ENCODE data around the gene TAF1B. TPM values are rescaled to one million over a fixed set of nuclear protein-coding genes. Genes with fewer than 3 reads are reported as not detected.

Gene TAF1B
- total and polyA plus RNA-seq, 10 of the 15 experiments (the other 5 are each of a cell fraction or from before 2014, with no cell fraction given) = 8.1 to 18.3 (median 12.4) TPM

- H3K27me3 ChIP-seq (replicated peaks in 1 of 2; ENCODE audit: control insufficient read depth in 2 of 2, insufficient read depth in 2 of 2, low read length in 1 of 2) = no peaks in the 10 kb centered on the region; a peak in 2 of 4 replicates
- no peak overlapping the region for H3K4me3 ChIP-seq
- CTCF ChIA-PET = no interaction called here
- RAD21 ChIA-PET (ENCODE audit: unreplicated experiment) = no interaction called here
- no TSS peak for BruUV-seq (replicated peaks)
- H3K36me3 ChIP-seq (ENCODE audit: control insufficient read depth in 2 of 2, insufficient read depth in 2 of 2, low read length in 1 of 2) = no peaks in the 10 kb centered on the region
- H3K27ac ChIP-seq (ENCODE audit: control insufficient read depth, insufficient read depth) = no peak overlapping the region
- H2AFZ ChIP-seq (ENCODE audit: control insufficient read depth, low read depth, low read length) = no peak overlapping the region
- DNase-seq (ENCODE audit: low read depth, low spot score) (no peak), FAIRE-seq (no peak), ATAC-seq (no peak)
- WGBS (ENCODE audit: insufficient coverage, insufficient replicate concordance, low lambda C conversion rate, missing lambda C conversion rate) = 46% methylated on average over 17 of the region's 19 CpGs
- H3K79me2 ChIP-seq (ENCODE audit: control insufficient read depth, insufficient read depth, low read length) = no peaks in the 10 kb centered on the region
- H4K20me1 ChIP-seq (ENCODE audit: control insufficient read depth, insufficient read depth) = no peaks in the 10 kb centered on the region
- SMC1A ChIA-PET (ENCODE audit: uncharacterized antibody, unreplicated experiment) = no interaction called here
- POLR2A ChIA-PET = no interaction called here
- H3K4me1 ChIP-seq (ENCODE audit: control insufficient read depth, insufficient read depth, low read length) = no peaks in the 10 kb centered on the region
- H3K9ac ChIP-seq (ENCODE audit: control insufficient read depth, insufficient read depth, low read length) = no peak overlapping the region
- TF ChIP-seq CHD4 (IDR thresholded peaks at IDR 0.05) (no peak), ASH2L (IDR thresholded peaks at IDR 0.05; ENCODE audit: borderline replicate concordance, low read depth) (no peak), TAF1 (IDR thresholded peaks at IDR 0.05; ENCODE audit: borderline replicate concordance, low read depth, low read length) (no peak), SIN3A (IDR thresholded peaks at IDR 0.05; ENCODE audit: low read depth, low read length) (no peak), MYB (IDR thresholded peaks at IDR 0.05; ENCODE audit: borderline replicate concordance, low read depth, low read length) (no peak)
- TF ChIP-seq, protein P1, sequence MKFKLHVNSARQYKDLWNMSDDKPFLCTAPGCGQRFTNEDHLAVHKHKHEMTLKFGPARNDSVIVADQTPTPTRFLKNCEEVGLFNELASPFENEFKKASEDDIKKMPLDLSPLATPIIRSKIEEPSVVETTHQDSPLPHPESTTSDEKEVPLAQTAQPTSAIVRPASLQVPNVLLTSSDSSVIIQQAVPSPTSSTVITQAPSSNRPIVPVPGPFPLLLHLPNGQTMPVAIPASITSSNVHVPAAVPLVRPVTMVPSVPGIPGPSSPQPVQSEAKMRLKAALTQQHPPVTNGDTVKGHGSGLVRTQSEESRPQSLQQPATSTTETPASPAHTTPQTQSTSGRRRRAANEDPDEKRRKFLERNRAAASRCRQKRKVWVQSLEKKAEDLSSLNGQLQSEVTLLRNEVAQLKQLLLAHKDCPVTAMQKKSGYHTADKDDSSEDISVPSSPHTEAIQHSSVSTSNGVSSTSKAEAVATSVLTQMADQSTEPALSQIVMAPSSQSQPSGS (IDR thresholded peaks at IDR 0.05; ENCODE audit: low read length) = no peak
- H3K9me3 ChIP-seq (replicated peaks; ENCODE audit: control insufficient read depth, insufficient read depth, low read length) = no peaks in the 10 kb centered on the region
- no peak overlapping the region for H3K4me2 ChIP-seq (ENCODE audit: control insufficient read depth, insufficient read depth)
- in situ Hi-C loops (cut with MboI) = no loop called here
- intact Hi-C loops (cut with micrococcal nuclease; ENCODE audit: unreplicated experiment) = no loop called here
Measured at GRCh38 chr2:9808334-9809063, 34.8 kb upstream of the TAF1B start.

DNA sequence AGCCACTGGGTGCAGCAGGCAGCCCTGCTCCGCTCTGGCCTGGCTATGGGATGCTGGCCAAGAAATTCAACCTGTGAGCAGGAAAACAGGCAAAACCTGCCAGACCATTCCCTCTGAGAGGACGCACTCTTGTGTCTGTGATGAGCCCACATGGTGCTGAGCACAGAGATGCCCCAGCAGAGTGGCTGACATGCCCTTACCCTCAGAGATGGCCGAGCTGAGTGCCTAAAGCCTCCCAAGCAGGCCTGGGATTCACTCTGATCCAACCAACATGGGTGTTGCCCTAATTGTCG, 34.3 kb upstream of the TAF1B start:
- FAIRE-seq = no peak
- no peaks in the 10 kb centered on the region; a peak in 2 of 4 replicates for H3K27me3 ChIP-seq (replicated peaks in 1 of 2; ENCODE audit: control insufficient read depth in 2 of 2, insufficient read depth in 2 of 2, low read length in 1 of 2)
- BruUV-seq (replicated peaks) = no TSS peak
- ChIA-PET CTCF (no interaction called here), RAD21 (ENCODE audit: unreplicated experiment) (no interaction called here), POLR2A (no interaction called here), SMC1A (ENCODE audit: uncharacterized antibody, unreplicated experiment) (no interaction called here)
- H3K27ac ChIP-seq (ENCODE audit: control insufficient read depth, insufficient read depth) = no peak overlapping the region
- ATAC-seq = no peak
- no peaks in the 10 kb centered on the region for H3K36me3 ChIP-seq (ENCODE audit: control insufficient read depth in 2 of 2, insufficient read depth in 2 of 2, low read length in 1 of 2)
- no peak for DNase-seq (ENCODE audit: low read depth, low spot score)
- no peak overlapping the region for H3K9ac ChIP-seq (ENCODE audit: control insufficient read depth, insufficient read depth, low read length)
- no peaks in the 10 kb centered on the region for H3K4me1 ChIP-seq (ENCODE audit: control insufficient read depth, insufficient read depth, low read length)
- H2AFZ ChIP-seq (ENCODE audit: control insufficient read depth, low read depth, low read length) = no peak overlapping the region
- no peak overlapping the region for H3K4me3 ChIP-seq
- in situ Hi-C loops (cut with MboI) (no loop called here), intact Hi-C loops (cut with micrococcal nuclease; ENCODE audit: unreplicated experiment) (no loop called here)
- no peaks in the 10 kb centered on the region for H3K79me2 ChIP-seq (ENCODE audit: control insufficient read depth, insufficient read depth, low read length)
- no peak overlapping the region for H3K4me2 ChIP-seq (ENCODE audit: control insufficient read depth, insufficient read depth)
- H3K9me3 ChIP-seq (replicated peaks; ENCODE audit: control insufficient read depth, insufficient read depth, low read length) = no peaks in the 10 kb centered on the region
- WGBS (ENCODE audit: insufficient coverage, insufficient replicate concordance, low lambda C conversion rate, missing lambda C conversion rate) = 40% methylated on average over 4 of the region's 4 CpGs
- H4K20me1 ChIP-seq (ENCODE audit: control insufficient read depth, insufficient read depth) = no peaks in the 10 kb centered on the region
- no peak for TF ChIP-seq ESRRA (IDR thresholded peaks at IDR 0.05; ENCODE audit: low read length)
- TF ChIP-seq, protein P2, sequence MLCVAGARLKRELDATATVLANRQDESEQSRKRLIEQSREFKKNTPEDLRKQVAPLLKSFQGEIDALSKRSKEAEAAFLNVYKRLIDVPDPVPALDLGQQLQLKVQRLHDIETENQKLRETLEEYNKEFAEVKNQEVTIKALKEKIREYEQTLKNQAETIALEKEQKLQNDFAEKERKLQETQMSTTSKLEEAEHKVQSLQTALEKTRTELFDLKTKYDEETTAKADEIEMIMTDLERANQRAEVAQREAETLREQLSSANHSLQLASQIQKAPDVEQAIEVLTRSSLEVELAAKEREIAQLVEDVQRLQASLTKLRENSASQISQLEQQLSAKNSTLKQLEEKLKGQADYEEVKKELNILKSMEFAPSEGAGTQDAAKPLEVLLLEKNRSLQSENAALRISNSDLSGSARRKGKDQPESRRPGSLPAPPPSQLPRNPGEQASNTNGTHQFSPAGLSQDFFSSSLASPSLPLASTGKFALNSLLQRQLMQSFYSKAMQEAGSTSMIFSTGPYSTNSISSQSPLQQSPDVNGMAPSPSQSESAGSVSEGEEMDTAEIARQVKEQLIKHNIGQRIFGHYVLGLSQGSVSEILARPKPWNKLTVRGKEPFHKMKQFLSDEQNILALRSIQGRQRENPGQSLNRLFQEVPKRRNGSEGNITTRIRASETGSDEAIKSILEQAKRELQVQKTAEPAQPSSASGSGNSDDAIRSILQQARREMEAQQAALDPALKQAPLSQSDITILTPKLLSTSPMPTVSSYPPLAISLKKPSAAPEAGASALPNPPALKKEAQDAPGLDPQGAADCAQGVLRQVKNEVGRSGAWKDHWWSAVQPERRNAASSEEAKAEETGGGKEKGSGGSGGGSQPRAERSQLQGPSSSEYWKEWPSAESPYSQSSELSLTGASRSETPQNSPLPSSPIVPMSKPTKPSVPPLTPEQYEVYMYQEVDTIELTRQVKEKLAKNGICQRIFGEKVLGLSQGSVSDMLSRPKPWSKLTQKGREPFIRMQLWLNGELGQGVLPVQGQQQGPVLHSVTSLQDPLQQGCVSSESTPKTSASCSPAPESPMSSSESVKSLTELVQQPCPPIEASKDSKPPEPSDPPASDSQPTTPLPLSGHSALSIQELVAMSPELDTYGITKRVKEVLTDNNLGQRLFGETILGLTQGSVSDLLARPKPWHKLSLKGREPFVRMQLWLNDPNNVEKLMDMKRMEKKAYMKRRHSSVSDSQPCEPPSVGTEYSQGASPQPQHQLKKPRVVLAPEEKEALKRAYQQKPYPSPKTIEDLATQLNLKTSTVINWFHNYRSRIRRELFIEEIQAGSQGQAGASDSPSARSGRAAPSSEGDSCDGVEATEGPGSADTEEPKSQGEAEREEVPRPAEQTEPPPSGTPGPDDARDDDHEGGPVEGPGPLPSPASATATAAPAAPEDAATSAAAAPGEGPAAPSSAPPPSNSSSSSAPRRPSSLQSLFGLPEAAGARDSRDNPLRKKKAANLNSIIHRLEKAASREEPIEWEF (IDR thresholded peaks at IDR 0.05; ENCODE audit: insufficient replicate concordance, low read depth, low read length) = no peak
- no peak for TF ChIP-seq NR2F1 (conservative IDR thresholded peaks at IDR 0.05)

Data from GM12878 (cell line).